ENCODE results near the gene COL4A2. TPM values are rescaled to one million over a fixed set of nuclear protein-coding genes. Genes with fewer than 3 reads are reported as not detected.

COL4A2 gene
- total RNA-seq, 1 donor from 2014 or later, result 1,414 TPM

DNA sequence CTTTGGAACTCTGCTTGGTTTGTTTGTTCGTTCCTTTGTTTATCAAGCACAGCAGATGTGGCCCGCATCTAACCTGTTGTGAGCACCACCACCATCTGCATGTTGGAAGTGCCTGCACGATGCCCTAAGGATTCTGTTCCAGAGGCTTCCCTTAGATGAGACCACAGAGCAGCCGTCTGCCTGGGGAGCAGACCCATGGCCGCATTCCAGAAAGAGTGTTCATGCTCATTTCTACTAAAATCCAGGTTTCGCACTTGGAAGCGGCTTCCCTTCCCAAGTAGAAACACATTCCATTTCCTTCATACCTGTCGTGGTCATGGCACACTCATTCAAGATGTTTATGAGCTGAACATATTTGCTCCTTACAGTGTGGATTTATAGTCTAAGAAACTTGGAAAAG lies 27.2 kb downstream of the COL4A2 start:
- H3K27ac ChIP-seq (ENCODE audit: low read depth, low read length), result peak overlapping the region; percentile 72
- TF ChIP-seq EZH2 (IDR thresholded peaks at IDR 0.05; ENCODE audit: insufficient read depth, low read length), result no peak
- TF ChIP-seq, protein P1, sequence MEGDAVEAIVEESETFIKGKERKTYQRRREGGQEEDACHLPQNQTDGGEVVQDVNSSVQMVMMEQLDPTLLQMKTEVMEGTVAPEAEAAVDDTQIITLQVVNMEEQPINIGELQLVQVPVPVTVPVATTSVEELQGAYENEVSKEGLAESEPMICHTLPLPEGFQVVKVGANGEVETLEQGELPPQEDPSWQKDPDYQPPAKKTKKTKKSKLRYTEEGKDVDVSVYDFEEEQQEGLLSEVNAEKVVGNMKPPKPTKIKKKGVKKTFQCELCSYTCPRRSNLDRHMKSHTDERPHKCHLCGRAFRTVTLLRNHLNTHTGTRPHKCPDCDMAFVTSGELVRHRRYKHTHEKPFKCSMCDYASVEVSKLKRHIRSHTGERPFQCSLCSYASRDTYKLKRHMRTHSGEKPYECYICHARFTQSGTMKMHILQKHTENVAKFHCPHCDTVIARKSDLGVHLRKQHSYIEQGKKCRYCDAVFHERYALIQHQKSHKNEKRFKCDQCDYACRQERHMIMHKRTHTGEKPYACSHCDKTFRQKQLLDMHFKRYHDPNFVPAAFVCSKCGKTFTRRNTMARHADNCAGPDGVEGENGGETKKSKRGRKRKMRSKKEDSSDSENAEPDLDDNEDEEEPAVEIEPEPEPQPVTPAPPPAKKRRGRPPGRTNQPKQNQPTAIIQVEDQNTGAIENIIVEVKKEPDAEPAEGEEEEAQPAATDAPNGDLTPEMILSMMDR (IDR thresholded peaks at IDR 0.05; ENCODE audit: insufficient read depth, low read depth, low read length), result no peak
- no peak overlapping the region for H3K4me3 ChIP-seq (ENCODE audit: insufficient read depth, low read depth, low read length)
- H3K4me2 ChIP-seq (ENCODE audit: low read length), result peak overlapping the region; percentile 20
- peaks cover 79% of the 10 kb centered on the region for H3K79me2 ChIP-seq (ENCODE audit: insufficient read depth, low read length)
- H3K9me3 ChIP-seq (ENCODE audit: insufficient read depth, low read depth, low read length), result no peaks in the 10 kb centered on the region
- peak overlapping the region; percentile 40 for H3K9ac ChIP-seq (ENCODE audit: low read length)
- peaks cover 22% of the 10 kb centered on the region for H3K36me3 ChIP-seq (ENCODE audit: insufficient read depth, low read length)
- H3K4me1 ChIP-seq (ENCODE audit: insufficient read depth, low read length), result peaks cover 86% of the 10 kb centered on the region
- H3K4me1 Mint-ChIP-seq (ENCODE audit: low read depth, unreplicated experiment), result peaks cover 87% of the 10 kb centered on the region
- H3K36me3 Mint-ChIP-seq (ENCODE audit: low read depth, unreplicated experiment), result peaks cover 40% of the 10 kb centered on the region
- H3K27me3 ChIP-seq (ENCODE audit: insufficient read depth, low read length), result no peaks in the 10 kb centered on the region
- no peaks in the 10 kb centered on the region for H4K20me1 ChIP-seq (ENCODE audit: insufficient read depth, low read length)
- DNase-seq (ENCODE audit: low read depth), result peak; percentile 94
- H3K27ac Mint-ChIP-seq (ENCODE audit: unreplicated experiment), result peak overlapping the region; percentile 89
- H3K27me3 Mint-ChIP-seq (ENCODE audit: low read depth, unreplicated experiment), result no peaks in the 10 kb centered on the region
- no peak overlapping the region for H2AFZ ChIP-seq (ENCODE audit: low read depth, low read length)
- FAIRE-seq, result peak; percentile 91
- H3K4me3 Mint-ChIP-seq (ENCODE audit: unreplicated experiment), result no peak overlapping the region
- H3K9me3 Mint-ChIP-seq (ENCODE audit: unreplicated experiment), result no peaks in the 10 kb centered on the region

DNA sequence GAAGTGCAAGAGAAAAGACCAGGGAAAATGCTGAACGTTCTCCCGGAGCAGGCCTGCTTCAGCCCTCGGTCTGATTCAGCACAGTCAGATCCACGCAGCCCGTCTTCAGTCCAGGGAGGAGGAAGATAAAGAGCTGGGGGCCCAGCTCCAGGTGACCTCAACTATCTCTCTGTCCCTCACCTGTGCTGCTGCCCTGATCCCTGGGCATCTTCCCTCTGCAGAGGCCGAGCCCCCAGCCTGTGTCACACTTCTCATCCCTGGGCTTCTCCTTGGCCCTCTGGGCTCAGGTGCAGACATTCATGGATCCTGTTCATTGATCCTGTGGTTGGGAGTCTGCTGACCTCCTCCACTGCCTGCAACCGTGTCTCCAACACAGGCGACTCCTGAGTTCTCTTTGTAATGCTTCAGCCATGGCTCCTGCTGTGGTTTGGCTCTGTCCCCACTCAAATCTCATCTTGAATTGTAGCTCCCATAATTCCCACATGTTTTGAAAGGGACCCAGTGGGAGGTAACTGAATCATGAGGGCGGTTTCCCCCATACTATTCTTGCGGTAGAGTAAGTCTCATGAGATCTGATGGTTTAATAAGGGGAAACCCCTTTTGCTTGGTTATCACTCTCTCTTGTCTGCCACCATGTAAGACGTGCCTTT lies 27.9 kb downstream of the COL4A2 start:
- no peaks in the 10 kb centered on the region for H3K9me3 Mint-ChIP-seq (ENCODE audit: unreplicated experiment)
- Histone ChIP-seq H3K27ac (ENCODE audit: low read depth, low read length) (peak overlapping the region; percentile 76), H3K4me1 (ENCODE audit: insufficient read depth, low read length) (peaks cover 86% of the 10 kb centered on the region), H3K4me3 (ENCODE audit: insufficient read depth, low read depth, low read length) (no peak overlapping the region), H3K36me3 (ENCODE audit: insufficient read depth, low read length) (peaks cover 22% of the 10 kb centered on the region), H3K4me2 (ENCODE audit: low read length) (peak overlapping the region; percentile 5), H4K20me1 (ENCODE audit: insufficient read depth, low read length) (no peaks in the 10 kb centered on the region), H3K27me3 (ENCODE audit: insufficient read depth, low read length) (no peaks in the 10 kb centered on the region), H3K9ac (ENCODE audit: low read length) (peak overlapping the region; percentile 40), H3K79me2 (ENCODE audit: insufficient read depth, low read length) (peaks cover 84% of the 10 kb centered on the region), H2AFZ (ENCODE audit: low read depth, low read length) (no peak overlapping the region), H3K9me3 (ENCODE audit: insufficient read depth, low read depth, low read length) (no peaks in the 10 kb centered on the region)
- peak overlapping the region; percentile 89 for H3K27ac Mint-ChIP-seq (ENCODE audit: unreplicated experiment)
- no peaks in the 10 kb centered on the region for H3K27me3 Mint-ChIP-seq (ENCODE audit: low read depth, unreplicated experiment)
- FAIRE-seq (peak; percentile 5), DNase-seq (ENCODE audit: low read depth) (peak; percentile 78)
- TF ChIP-seq, protein P1 (IDR thresholded peaks at IDR 0.05; ENCODE audit: insufficient read depth, low read depth, low read length), result no peak
- H3K4me1 Mint-ChIP-seq (ENCODE audit: low read depth, unreplicated experiment), result peaks cover 86% of the 10 kb centered on the region
- H3K4me3 Mint-ChIP-seq (ENCODE audit: unreplicated experiment), result peak overlapping the region; percentile 55
- peaks cover 40% of the 10 kb centered on the region for H3K36me3 Mint-ChIP-seq (ENCODE audit: low read depth, unreplicated experiment)

DNA sequence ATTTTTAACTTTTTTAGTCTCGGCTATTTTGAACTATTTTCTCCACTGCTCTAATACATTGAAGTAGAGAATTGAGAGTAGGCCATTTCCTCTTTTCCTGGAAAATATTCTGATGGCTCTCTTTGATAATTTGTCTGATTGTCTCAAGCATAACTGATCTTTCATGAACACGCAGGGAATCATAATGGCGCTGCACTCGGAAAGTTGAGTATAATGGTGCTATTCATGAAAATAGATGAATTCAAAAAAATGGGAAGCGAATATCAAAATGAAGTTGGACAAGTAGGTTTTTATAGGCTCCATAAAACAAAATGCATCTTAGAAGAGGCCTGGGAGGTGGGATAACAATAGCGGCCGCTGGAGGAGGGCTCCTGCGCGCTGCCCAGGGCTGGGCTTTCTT lies 29.0 kb downstream of the COL4A2 start:
- H3K79me2 ChIP-seq (ENCODE audit: insufficient read depth, low read length), result peaks cover 79% of the 10 kb centered on the region
- Mint-ChIP-seq H3K4me1 (ENCODE audit: low read depth, unreplicated experiment) (peaks cover 86% of the 10 kb centered on the region), H3K27me3 (ENCODE audit: low read depth, unreplicated experiment) (no peaks in the 10 kb centered on the region), H3K36me3 (ENCODE audit: low read depth, unreplicated experiment) (peaks cover 35% of the 10 kb centered on the region), H3K4me3 (ENCODE audit: unreplicated experiment) (no peak overlapping the region), H3K9me3 (ENCODE audit: unreplicated experiment) (no peaks in the 10 kb centered on the region), H3K27ac (ENCODE audit: unreplicated experiment) (peak overlapping the region; percentile 89)
- no peaks in the 10 kb centered on the region for H3K9me3 ChIP-seq (ENCODE audit: insufficient read depth, low read depth, low read length)
- H2AFZ ChIP-seq (ENCODE audit: low read depth, low read length), result no peak overlapping the region
- DNase-seq (ENCODE audit: low read depth) (no peak), FAIRE-seq (no peak)
- peaks cover 22% of the 10 kb centered on the region for H3K36me3 ChIP-seq (ENCODE audit: insufficient read depth, low read length)
- H3K4me3 ChIP-seq (ENCODE audit: insufficient read depth, low read depth, low read length), result no peak overlapping the region
- TF ChIP-seq, protein P1 (IDR thresholded peaks at IDR 0.05; ENCODE audit: insufficient read depth, low read depth, low read length), result no peak
- TF ChIP-seq EZH2 (IDR thresholded peaks at IDR 0.05; ENCODE audit: insufficient read depth, low read length), result no peak
- H3K27me3 ChIP-seq (ENCODE audit: insufficient read depth, low read length), result no peaks in the 10 kb centered on the region
- H4K20me1 ChIP-seq (ENCODE audit: insufficient read depth, low read length), result no peaks in the 10 kb centered on the region
- no peak overlapping the region for H3K4me2 ChIP-seq (ENCODE audit: low read length)
- peak overlapping the region; percentile 76 for H3K27ac ChIP-seq (ENCODE audit: low read depth, low read length)
- H3K9ac ChIP-seq (ENCODE audit: low read length), result no peak overlapping the region
- H3K4me1 ChIP-seq (ENCODE audit: insufficient read depth, low read length), result peaks cover 86% of the 10 kb centered on the region

Measured in astrocyte (in vitro differentiated cells and primary cell).